ENCODE measurements around the gene ADCYAP1R1.

- TF ChIP-seq CTCF (IDR thresholded peaks at IDR 0.05), result no peak
- no peak for TF ChIP-seq POLR2A (IDR thresholded peaks at IDR 0.05)
These were observed 85.1 kb downstream of the ADCYAP1R1 start for GRCh38 chr7:31137234-31137633.

Measured in right lobe of liver (tissue), 4 donors.